SU-DHL-6 (cell line): ENCODE data around the gene CLCN6.

Experiments
- H2AFZ ChIP-seq: fragments of 200-600 bp; sonication (generic); 2 replicates; pipeline ENCODE4 v1.6.1; 2014; ENCODE audit warnings: low read depth, mild to moderate bottlenecking, moderate library complexity, mixed read lengths, antibody characterized with exemption, low read length; ENCODE audit not compliant: severe bottlenecking
- H3F3A ChIP-seq: fragments of 200-600 bp; shearing (Covaris generic); 2 replicates; pipeline ENCODE4 v1.6.0; 2016; ENCODE audit warnings: antibody characterized with exemption, mild to moderate bottlenecking; ENCODE audit not compliant: insufficient read depth
- H3K27ac ChIP-seq: fragments of 200-600 bp; sonication (generic); 2 replicates; pipeline ENCODE4 v1.5.1; 2016; ENCODE audit warnings: low read depth, mild to moderate bottlenecking, low read length, moderate library complexity, mixed read lengths
- H3K27me3 ChIP-seq: fragments of 200-600 bp; sonication (generic), shearing (Covaris generic); 2 replicates; pipeline ENCODE4 v1.6.0; 2014; ENCODE audit warnings: mild to moderate bottlenecking, low read length
- H3K36me3 ChIP-seq: fragments of 200-600 bp; sonication (generic); 2 replicates; pipeline ENCODE4 v1.6.1; 2014; ENCODE audit warnings: mild to moderate bottlenecking, low read length, mixed read lengths
- H3K4me2 ChIP-seq: fragments of 300-600, 200-600 bp; shearing (Covaris generic), sonication (generic); 2 replicates; pipeline ENCODE4 v1.6.0; 2014; ENCODE audit warnings: low read length, low read depth, mild to moderate bottlenecking; ENCODE audit not compliant: poor library complexity, severe bottlenecking
- H3K4me3 ChIP-seq: fragments of 200-600 bp; sonication (generic); 2 replicates; pipeline ENCODE4 v1.5.1; 2014; ENCODE audit warnings: antibody characterized with exemption, low read length, mild to moderate bottlenecking, mixed read lengths; ENCODE audit not compliant: insufficient read depth, poor library complexity, severe bottlenecking
- H3K79me2 ChIP-seq: fragments of 200-600 bp; sonication (generic); 2 replicates; pipeline ENCODE4 v1.6.1; 2014; ENCODE audit warnings: mild to moderate bottlenecking, low read length, moderate library complexity; ENCODE audit not compliant: insufficient read depth
- H3K9ac ChIP-seq: fragments of 200-600 bp; sonication (generic); 2 replicates; pipeline ENCODE4 v1.7.0; 2014; ENCODE audit warnings: mild to moderate bottlenecking, low read length
- H3K9me2 ChIP-seq: fragments of 200-600 bp; sonication (generic); replicated peaks from 2 replicates; pipeline ENCODE4 v1.6.1; 2014; ENCODE audit warnings: low read length; ENCODE audit not compliant: insufficient read depth
- H3K9me3 ChIP-seq: fragments of 200-600 bp; sonication (generic); 2 replicates; pipeline ENCODE4 v1.6.1; 2014; ENCODE audit warnings: low read length, mixed read lengths; ENCODE audit not compliant: insufficient read depth
- H4K20me1 ChIP-seq: fragments of 200-600 bp; sonication (generic); 2 replicates; pipeline ENCODE4 v1.6.1; 2014; ENCODE audit warnings: low read depth, mild to moderate bottlenecking, antibody characterized with exemption, low read length, moderate library complexity, mixed read lengths
- CTCF ChIP-seq: fragments of 200-600 bp; sonication (generic); IDR thresholded peaks from one replicate; pipeline ENCODE4 v1.5.1; 2017; ENCODE audit warnings: antibody characterized with exemption, mild to moderate bottlenecking, low read length, moderate library complexity; ENCODE audit not compliant: insufficient read depth, poor library complexity, severe bottlenecking
- EZH2phosphoT487 ChIP-seq: fragments of 200-600 bp; sonication (generic), shearing (Covaris generic); conservative IDR thresholded peaks from 2 replicates; pipeline ENCODE4 v1.6.1; 2018; ENCODE audit warnings: mild to moderate bottlenecking, antibody characterized with exemption, low read length, moderate library complexity, mixed read lengths

CLCN6 gene

GRCh38 chr1:11790880-11791715 lies 14.9 kb upstream of the CLCN6 start:
- H3K27ac ChIP-seq: no peak overlapping the region
- no peak overlapping the region for H3K9ac ChIP-seq
- H3F3A ChIP-seq: no peaks in the 10 kb centered on the region
- H3K9me2 ChIP-seq: no peaks in the 10 kb centered on the region
- H2AFZ ChIP-seq: no peak overlapping the region
- TF ChIP-seq EZH2phosphoT487 (no peak), CTCF (no peak)
- H3K36me3 ChIP-seq: peaks cover 3% of the 10 kb centered on the region; the same call in 1 of the 2 replicates
- H3K79me2 ChIP-seq: no peaks in the 10 kb centered on the region
- no peaks in the 10 kb centered on the region for H3K27me3 ChIP-seq
- H3K4me3 ChIP-seq: no peak overlapping the region
- H3K9me3 ChIP-seq: no peaks in the 10 kb centered on the region
- H3K4me2 ChIP-seq: no peak overlapping the region
- H4K20me1 ChIP-seq: no peaks in the 10 kb centered on the region

GRCh38 chr1:11792106-11792505 lies 13.9 kb upstream of the CLCN6 start:
- H3K79me2 ChIP-seq: no peaks in the 10 kb centered on the region
- H3K9ac ChIP-seq: no peak overlapping the region
- H3K36me3 ChIP-seq: peaks cover 3% of the 10 kb centered on the region; the same call in 1 of the 2 replicates
- H3K27me3 ChIP-seq: no peaks in the 10 kb centered on the region
- TF ChIP-seq CTCF: no peak
- no peak for TF ChIP-seq EZH2phosphoT487
- H3K27ac ChIP-seq: no peak overlapping the region
- H4K20me1 ChIP-seq: no peaks in the 10 kb centered on the region
- no peak overlapping the region for H3K4me2 ChIP-seq
- no peak overlapping the region for H3K4me3 ChIP-seq
- no peaks in the 10 kb centered on the region for H3K9me2 ChIP-seq
- H3F3A ChIP-seq: no peaks in the 10 kb centered on the region
- no peak overlapping the region for H2AFZ ChIP-seq
- H3K9me3 ChIP-seq: no peaks in the 10 kb centered on the region

- H3K27ac ChIP-seq: no peak overlapping the region
- no peak overlapping the region for H2AFZ ChIP-seq
- no peak for TF ChIP-seq CTCF
- no peak for TF ChIP-seq EZH2phosphoT487
- H3K9ac ChIP-seq: no peak overlapping the region
- peaks cover 3% of the 10 kb centered on the region; the same call in 1 of the 2 replicates for H3K36me3 ChIP-seq
- H3K4me3 ChIP-seq: no peak overlapping the region
- H3K9me2 ChIP-seq: no peaks in the 10 kb centered on the region
- H3K9me3 ChIP-seq: no peaks in the 10 kb centered on the region
- H4K20me1 ChIP-seq: no peaks in the 10 kb centered on the region
- no peak overlapping the region for H3K4me2 ChIP-seq
- H3F3A ChIP-seq: no peaks in the 10 kb centered on the region
- H3K27me3 ChIP-seq: no peaks in the 10 kb centered on the region
- no peaks in the 10 kb centered on the region for H3K79me2 ChIP-seq
Measured at GRCh38 chr1:11793819-11794218, 12.2 kb upstream of the CLCN6 start.
